ENCODE measurements around the gene DTNBP1.

The DTNBP1 gene

GRCh38 chr6:15519681-15520080, 143.1 kb downstream of the DTNBP1 start:
- Histone ChIP-seq H3K9me3 (ENCODE audit: control insufficient read depth in 5 of 5, low read length in 5 of 5) (no peaks in the 10 kb centered on the region), H3K4me3 (ENCODE audit: low read depth in 1 of 5, low read length in 5 of 5) (no peak overlapping the region), H3K36me3 (ENCODE audit: control insufficient read depth in 5 of 5, insufficient read depth in 5 of 5, low read length in 5 of 5) (peaks cover 0 to 77% (median 72%) of the 10 kb centered on the region in 5 donors), H3K27ac (ENCODE audit: low read depth, low read length) (no peak overlapping the region), H3K9ac (ENCODE audit: low read length in 5 of 5) (no peak overlapping the region), H3K4me1 (ENCODE audit: control insufficient read depth in 5 of 5, insufficient read depth in 5 of 5, low read length in 5 of 5) (peaks cover 0 to 16% (median 13%) of the 10 kb centered on the region in 5 donors), H3K27me3 (ENCODE audit: control insufficient read depth in 5 of 5, insufficient read depth in 4 of 5, low read length in 5 of 5) (no peaks in the 10 kb centered on the region)

DNA sequence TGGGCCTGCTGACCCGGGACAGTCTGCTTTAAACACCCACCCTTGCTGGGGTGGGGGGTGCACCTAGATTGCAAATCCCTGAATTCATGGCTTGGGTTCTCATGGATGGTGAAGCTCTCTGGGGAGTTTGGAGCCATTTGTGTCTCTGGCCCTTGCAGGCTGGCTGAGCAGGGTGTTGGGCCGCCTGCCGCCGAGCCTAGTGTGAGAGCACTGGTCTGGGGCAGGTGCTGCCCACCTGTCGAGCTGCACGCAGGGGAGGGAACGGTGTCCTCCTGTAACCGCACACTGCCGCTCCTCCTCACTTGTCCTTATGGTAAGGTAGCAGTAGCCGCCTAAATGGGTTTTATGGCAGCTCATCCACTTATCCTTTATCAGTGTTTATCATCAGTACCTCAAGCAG, 143.9 kb downstream of the DTNBP1 start:
- no peak overlapping the region for H3K9ac ChIP-seq (ENCODE audit: low read length in 5 of 5)
- no peaks in the 10 kb centered on the region for H3K27me3 ChIP-seq (ENCODE audit: control insufficient read depth in 5 of 5, insufficient read depth in 4 of 5, low read length in 5 of 5)
- no peaks in the 10 kb centered on the region for H3K9me3 ChIP-seq (ENCODE audit: control insufficient read depth in 5 of 5, low read length in 5 of 5)
- peaks cover 0 to 16% (median 13%) of the 10 kb centered on the region in 5 donors for H3K4me1 ChIP-seq (ENCODE audit: control insufficient read depth in 5 of 5, insufficient read depth in 5 of 5, low read length in 5 of 5)
- peaks cover 0 to 77% (median 72%) of the 10 kb centered on the region in 5 donors for H3K36me3 ChIP-seq (ENCODE audit: control insufficient read depth in 5 of 5, insufficient read depth in 5 of 5, low read length in 5 of 5)
- H3K27ac ChIP-seq (ENCODE audit: low read depth, low read length), result no peak overlapping the region
- no peak overlapping the region for H3K4me3 ChIP-seq (ENCODE audit: low read depth in 1 of 5, low read length in 5 of 5)

DNA sequence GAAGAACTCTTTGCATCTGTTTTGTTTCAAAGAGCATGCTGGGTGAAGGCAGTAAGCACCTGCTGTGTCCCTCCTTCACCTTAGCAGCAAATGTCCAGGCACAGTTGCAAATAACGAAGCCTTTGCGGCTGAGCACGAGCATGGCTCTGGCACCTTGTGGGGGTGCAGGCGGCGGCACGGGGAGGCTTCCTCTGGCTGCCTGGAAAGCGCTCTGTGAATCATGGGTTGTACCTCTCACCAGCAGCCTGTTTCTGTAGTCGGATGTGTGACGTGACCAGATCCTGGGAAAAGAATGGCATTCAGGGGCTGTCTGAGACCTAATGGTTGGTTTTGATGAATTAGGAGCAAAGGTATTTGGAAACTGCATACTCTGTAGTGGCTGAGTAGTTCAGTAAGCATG, 144.8 kb downstream of the DTNBP1 start:
- Histone ChIP-seq H3K4me3 (ENCODE audit: low read depth in 1 of 5, low read length in 5 of 5) (no peak overlapping the region), H3K9ac (ENCODE audit: low read length in 5 of 5) (no peak overlapping the region), H3K27ac (ENCODE audit: low read depth, low read length) (no peak overlapping the region), H3K9me3 (ENCODE audit: control insufficient read depth in 5 of 5, low read length in 5 of 5) (no peaks in the 10 kb centered on the region), H3K27me3 (ENCODE audit: control insufficient read depth in 5 of 5, insufficient read depth in 4 of 5, low read length in 5 of 5) (no peaks in the 10 kb centered on the region), H3K36me3 (ENCODE audit: control insufficient read depth in 5 of 5, insufficient read depth in 5 of 5, low read length in 5 of 5) (peaks cover 0 to 78% (median 72%) of the 10 kb centered on the region in 5 donors), H3K4me1 (ENCODE audit: control insufficient read depth in 5 of 5, insufficient read depth in 5 of 5, low read length in 5 of 5) (peaks cover 0 to 16% (median 13%) of the 10 kb centered on the region in 5 donors)

- H3K9me3 ChIP-seq (ENCODE audit: control insufficient read depth in 5 of 5, low read length in 5 of 5), result no peaks in the 10 kb centered on the region
- no peak overlapping the region for H3K27ac ChIP-seq (ENCODE audit: low read depth, low read length)
- no peak overlapping the region for H3K9ac ChIP-seq (ENCODE audit: low read length in 5 of 5)
- peaks cover 0 to 16% (median 13%) of the 10 kb centered on the region in 5 donors for H3K4me1 ChIP-seq (ENCODE audit: control insufficient read depth in 5 of 5, insufficient read depth in 5 of 5, low read length in 5 of 5)
- H3K27me3 ChIP-seq (ENCODE audit: control insufficient read depth in 5 of 5, insufficient read depth in 4 of 5, low read length in 5 of 5), result no peaks in the 10 kb centered on the region
- H3K36me3 ChIP-seq (ENCODE audit: control insufficient read depth in 5 of 5, insufficient read depth in 5 of 5, low read length in 5 of 5), result peaks cover 0 to 78% (median 73%) of the 10 kb centered on the region in 5 donors
- no peak overlapping the region for H3K4me3 ChIP-seq (ENCODE audit: low read depth in 1 of 5, low read length in 5 of 5)
Measured at GRCh38 chr6:15517600-15517999, 145.2 kb downstream of the DTNBP1 start.

- peaks cover 0 to 81% (median 76%) of the 10 kb centered on the region in 5 donors for H3K36me3 ChIP-seq (ENCODE audit: control insufficient read depth in 5 of 5, insufficient read depth in 5 of 5, low read length in 5 of 5)
- no peak overlapping the region for H3K4me3 ChIP-seq (ENCODE audit: low read depth in 1 of 5, low read length in 5 of 5)
- peaks cover 0 to 12% (median 9%) of the 10 kb centered on the region in 5 donors for H3K4me1 ChIP-seq (ENCODE audit: control insufficient read depth in 5 of 5, insufficient read depth in 5 of 5, low read length in 5 of 5)
- H3K27ac ChIP-seq (ENCODE audit: low read depth, low read length), result no peak overlapping the region
- H3K9ac ChIP-seq (ENCODE audit: low read length in 5 of 5), result no peak overlapping the region
- no peaks in the 10 kb centered on the region for H3K9me3 ChIP-seq (ENCODE audit: control insufficient read depth in 5 of 5, low read length in 5 of 5)
- H3K27me3 ChIP-seq (ENCODE audit: control insufficient read depth in 5 of 5, insufficient read depth in 4 of 5, low read length in 5 of 5), result no peaks in the 10 kb centered on the region
Measured at GRCh38 chr6:15516923-15517560, 145.8 kb downstream of the DTNBP1 start.

DNA sequence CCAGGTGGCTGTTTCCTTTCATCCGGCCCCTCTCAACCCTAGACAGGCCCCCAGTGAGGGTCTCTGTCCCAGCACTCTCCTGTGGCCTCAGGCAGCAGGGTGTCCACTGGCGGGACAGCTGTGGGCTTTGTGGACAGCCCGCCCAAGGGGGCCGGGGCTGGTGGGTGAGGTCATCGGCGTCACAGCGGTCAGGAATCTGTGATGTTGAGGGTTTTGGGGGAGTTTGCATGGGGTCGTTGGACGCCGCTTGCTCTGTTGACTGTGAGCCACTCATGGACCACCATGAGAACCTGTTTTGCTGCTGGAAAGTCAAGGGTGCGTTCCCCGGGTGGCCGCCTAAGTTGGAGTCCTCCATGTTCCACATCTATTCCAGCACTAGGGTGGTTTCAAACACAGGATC, 146.4 kb downstream of the DTNBP1 start:
- no peaks in the 10 kb centered on the region for H3K27me3 ChIP-seq (ENCODE audit: control insufficient read depth in 5 of 5, insufficient read depth in 4 of 5, low read length in 5 of 5)
- H3K4me1 ChIP-seq (ENCODE audit: control insufficient read depth in 5 of 5, insufficient read depth in 5 of 5, low read length in 5 of 5), result peaks cover 0 to 12% (median 9%) of the 10 kb centered on the region in 5 donors
- no peaks in the 10 kb centered on the region for H3K9me3 ChIP-seq (ENCODE audit: control insufficient read depth in 5 of 5, low read length in 5 of 5)
- peaks cover 0 to 87% (median 78%) of the 10 kb centered on the region in 5 donors for H3K36me3 ChIP-seq (ENCODE audit: control insufficient read depth in 5 of 5, insufficient read depth in 5 of 5, low read length in 5 of 5)
- no peak overlapping the region for H3K27ac ChIP-seq (ENCODE audit: low read depth, low read length)
- H3K4me3 ChIP-seq (ENCODE audit: low read depth in 1 of 5, low read length in 5 of 5), result no peak overlapping the region
- H3K9ac ChIP-seq (ENCODE audit: low read length in 5 of 5), result no peak overlapping the region

DNA sequence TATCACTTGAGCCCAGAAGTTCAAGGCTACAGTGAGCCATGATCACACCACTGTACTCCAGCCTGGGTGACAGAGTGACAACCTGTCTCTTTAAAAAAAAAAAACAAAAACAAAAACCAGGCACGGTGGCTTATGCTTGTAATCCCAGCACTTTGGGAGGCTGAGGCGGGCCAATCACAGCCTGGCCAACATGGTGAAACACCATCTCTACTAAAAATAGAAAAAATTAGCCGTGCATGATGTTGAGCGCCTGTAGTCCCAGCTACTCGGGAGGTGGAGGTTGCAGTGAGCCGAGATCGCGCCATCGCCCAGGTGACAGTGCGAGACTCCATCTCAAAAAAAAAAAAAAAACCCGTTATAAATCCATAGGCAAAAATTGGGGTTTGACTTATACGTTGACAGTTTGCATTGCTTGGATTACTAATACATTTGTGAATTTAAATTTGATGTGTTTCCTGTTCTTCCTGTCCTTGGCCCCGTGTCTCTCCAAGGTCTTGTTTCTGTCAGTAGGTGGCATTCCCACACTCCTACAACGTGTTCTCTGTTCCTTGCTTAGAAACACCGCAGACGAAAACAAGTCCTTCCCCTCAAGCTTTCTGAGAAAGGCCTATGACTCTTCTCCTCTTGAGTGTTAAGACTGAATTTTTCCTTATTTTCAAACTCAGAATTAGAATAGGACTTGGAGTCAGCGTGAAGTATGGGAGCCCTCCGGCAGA, 147.0 kb downstream of the DTNBP1 start:
- Histone ChIP-seq H3K4me3 (ENCODE audit: low read depth in 1 of 5, low read length in 5 of 5) (no peak overlapping the region), H3K27me3 (ENCODE audit: control insufficient read depth in 5 of 5, insufficient read depth in 4 of 5, low read length in 5 of 5) (no peaks in the 10 kb centered on the region), H3K36me3 (ENCODE audit: control insufficient read depth in 5 of 5, insufficient read depth in 5 of 5, low read length in 5 of 5) (peaks cover 0 to 93% (median 81%) of the 10 kb centered on the region in 5 donors), H3K9me3 (ENCODE audit: control insufficient read depth in 5 of 5, low read length in 5 of 5) (no peaks in the 10 kb centered on the region), H3K4me1 (ENCODE audit: control insufficient read depth in 5 of 5, insufficient read depth in 5 of 5, low read length in 5 of 5) (peaks cover 0 to 14% (median 13%) of the 10 kb centered on the region in 5 donors), H3K9ac (ENCODE audit: low read length in 5 of 5) (no peak overlapping the region), H3K27ac (ENCODE audit: low read depth, low read length) (no peak overlapping the region)

DNA sequence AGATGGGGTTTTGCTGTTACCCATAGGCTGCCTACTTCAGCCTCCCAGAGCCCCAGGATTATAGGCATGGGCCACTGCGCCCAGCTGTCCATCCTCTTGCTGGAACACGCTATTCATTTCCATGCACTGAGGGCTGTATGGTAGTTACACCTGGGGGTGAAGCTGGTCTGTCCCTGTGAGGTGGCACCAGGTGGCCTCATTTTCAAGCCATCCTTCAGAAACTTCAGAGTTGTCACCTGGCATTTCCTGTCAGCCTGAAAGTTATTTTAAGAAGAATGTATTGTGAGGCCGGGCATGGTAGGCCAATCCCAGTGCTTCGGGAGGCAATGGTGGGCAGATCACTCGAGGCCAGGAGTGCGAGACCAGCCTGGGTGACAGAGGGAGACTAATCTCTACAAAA, 147.6 kb downstream of the DTNBP1 start:
- no peak overlapping the region for H3K27ac ChIP-seq (ENCODE audit: low read depth, low read length)
- no peak overlapping the region for H3K4me3 ChIP-seq (ENCODE audit: low read depth in 1 of 5, low read length in 5 of 5)
- peaks cover 0 to 15% (median 13%) of the 10 kb centered on the region in 5 donors for H3K4me1 ChIP-seq (ENCODE audit: control insufficient read depth in 5 of 5, insufficient read depth in 5 of 5, low read length in 5 of 5)
- H3K9ac ChIP-seq (ENCODE audit: low read length in 5 of 5), result no peak overlapping the region
- no peaks in the 10 kb centered on the region for H3K27me3 ChIP-seq (ENCODE audit: control insufficient read depth in 5 of 5, insufficient read depth in 4 of 5, low read length in 5 of 5)
- H3K36me3 ChIP-seq (ENCODE audit: control insufficient read depth in 5 of 5, insufficient read depth in 5 of 5, low read length in 5 of 5), result peaks cover 0 to 94% (median 79%) of the 10 kb centered on the region in 5 donors
- H3K9me3 ChIP-seq (ENCODE audit: control insufficient read depth in 5 of 5, low read length in 5 of 5), result no peaks in the 10 kb centered on the region

DNA sequence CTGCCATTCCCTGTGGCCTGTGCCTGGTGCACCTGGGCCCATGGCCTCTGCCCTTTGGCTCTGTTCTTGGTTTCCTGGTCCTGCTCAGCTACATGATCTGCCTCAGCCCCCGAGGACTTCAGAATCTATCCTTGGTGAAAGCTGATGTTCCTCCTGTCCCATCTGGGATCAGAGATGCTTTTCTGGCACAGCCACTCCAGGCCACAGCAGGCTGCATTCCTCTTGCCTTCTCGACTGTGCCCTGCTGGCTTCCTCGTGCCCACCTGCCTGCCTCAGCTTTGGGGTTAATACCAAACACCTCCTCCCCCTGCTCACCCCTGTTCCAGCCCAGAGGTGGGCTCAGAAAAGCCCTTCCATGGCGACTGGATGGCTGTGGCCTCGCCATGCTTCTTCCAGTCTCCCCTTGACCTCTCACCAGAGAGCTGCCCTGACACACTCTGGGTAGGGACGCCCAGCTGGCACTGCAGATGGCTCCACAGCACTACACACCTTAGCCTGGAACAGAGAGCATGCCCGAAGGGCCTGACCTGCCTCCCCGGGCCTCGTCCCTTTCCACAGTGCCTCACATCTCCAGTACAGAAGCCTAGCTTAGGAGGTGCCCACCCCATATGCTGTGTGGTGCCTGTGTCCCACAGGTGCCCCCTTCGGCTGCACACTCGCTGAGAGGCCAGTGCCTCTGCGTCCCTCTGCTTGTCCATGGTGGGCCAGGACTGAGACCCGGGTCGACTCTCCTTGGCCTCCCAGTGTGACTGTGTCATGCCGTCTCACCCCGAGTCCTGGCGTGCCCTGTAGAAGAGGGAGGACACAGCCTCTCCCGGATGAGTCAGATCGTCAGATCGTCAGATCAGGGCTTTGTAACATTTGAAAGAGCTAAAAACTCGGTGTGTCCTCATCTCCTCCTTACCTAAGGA, 148.8 kb downstream of the DTNBP1 start:
- H3K9ac ChIP-seq (ENCODE audit: low read length in 5 of 5), result no peak overlapping the region
- no peaks in the 10 kb centered on the region for H3K27me3 ChIP-seq (ENCODE audit: control insufficient read depth in 5 of 5, insufficient read depth in 4 of 5, low read length in 5 of 5)
- no peaks in the 10 kb centered on the region for H3K9me3 ChIP-seq (ENCODE audit: control insufficient read depth in 5 of 5, low read length in 5 of 5)
- peaks cover 0 to 94% (median 73%) of the 10 kb centered on the region in 5 donors for H3K36me3 ChIP-seq (ENCODE audit: control insufficient read depth in 5 of 5, insufficient read depth in 5 of 5, low read length in 5 of 5)
- H3K4me3 ChIP-seq (ENCODE audit: low read depth in 1 of 5, low read length in 5 of 5), result no peak overlapping the region
- H3K4me1 ChIP-seq (ENCODE audit: control insufficient read depth in 5 of 5, insufficient read depth in 5 of 5, low read length in 5 of 5), result peaks cover 0 to 15% (median 13%) of the 10 kb centered on the region in 5 donors
- no peak overlapping the region for H3K27ac ChIP-seq (ENCODE audit: low read depth, low read length)
